Neural progenitor cell (in vitro differentiated cells): ENCODE results near the gene IL16. TPM values are rescaled to one million over a fixed set of nuclear protein-coding genes. Genes with fewer than 3 reads are reported as not detected.

Experiments
- DNase-seq: peaks from one replicate; pipeline ENCODE4 v3.0.0-alpha.2; 2016; ENCODE audit warnings: low spot score
- H2AFZ ChIP-seq: fragments of 200-600 bp; sonication (generic); replicated peaks from 2 replicates; pipeline ENCODE4 v1.6.1; 2016; ENCODE audit warnings: antibody characterized with exemption
- H3F3A ChIP-seq: fragments of 200-600 bp; sonication (generic); 2 replicates; pipeline ENCODE4 v1.6.1; 2016; ENCODE audit warnings: antibody characterized with exemption, low read depth
- H3K27ac ChIP-seq: fragments of 200-600 bp; sonication (generic); 2 replicates; pipeline ENCODE4 v1.5.1; 2016; ENCODE audit warnings: mild to moderate bottlenecking
- H3K27me3 ChIP-seq: fragments of 200-600 bp; sonication (generic); 2 replicates; pipeline ENCODE4 v1.6.1; 2016; ENCODE audit warnings: mild to moderate bottlenecking, moderate library complexity
- H3K36me3 ChIP-seq: fragments of 200-600 bp; sonication (generic); 2 replicates; pipeline ENCODE4 v1.5.1; 2016
- H3K4me1 ChIP-seq: fragments of 200-600 bp; sonication (generic); 2 replicates; pipeline ENCODE4 v1.6.1; 2016; ENCODE audit warnings: mixed run types
- H3K4me2 ChIP-seq: fragments of 200-600 bp; sonication (generic); 2 replicates; pipeline ENCODE4 v1.6.1; 2016
- H3K4me3 ChIP-seq: fragments of 200-600 bp; sonication (generic); 2 replicates; pipeline ENCODE4 v1.5.1; 2016
- H3K79me2 ChIP-seq: fragments of 200-600 bp; sonication (generic); 2 replicates; pipeline ENCODE4 v1.6.1; 2016; ENCODE audit warnings: low read depth
- H3K9ac ChIP-seq: fragments of 200-600 bp; sonication (generic); 2 replicates; pipeline ENCODE4 v1.6.1; 2016
- H3K9me3 ChIP-seq: fragments of 200-600 bp; sonication (generic); 2 replicates; pipeline ENCODE4 v1.5.1; 2016; ENCODE audit warnings: low read depth
- H4K20me1 ChIP-seq: fragments of 200-600 bp; sonication (generic); 2 replicates; pipeline ENCODE4 v1.6.1; 2016; ENCODE audit warnings: low read depth
- H3K27ac Mint-ChIP-seq: 3 replicates; pipeline ENCODE4 v1.8.0; 2021; ENCODE audit warnings: mixed read lengths
- H3K27me3 Mint-ChIP-seq: 2 replicates; pipeline ENCODE4 v1.8.0; 2022; ENCODE audit warnings: low read depth, mild to moderate bottlenecking, inconsistent platforms, moderate library complexity, mixed read lengths; ENCODE audit not compliant: insufficient read depth
- H3K36me3 Mint-ChIP-seq: 3 replicates; pipeline ENCODE4 v1.8.0; 2021; ENCODE audit warnings: mixed read lengths
- H3K4me1 Mint-ChIP-seq: 3 replicates; pipeline ENCODE4 v1.8.0; 2021; ENCODE audit warnings: mixed read lengths
- H3K4me3 Mint-ChIP-seq: 3 replicates; pipeline ENCODE4 v1.8.0; 2021; ENCODE audit warnings: mild to moderate bottlenecking, moderate library complexity, mixed read lengths
- H3K9me3 Mint-ChIP-seq: 3 replicates; pipeline ENCODE4 v1.8.0; 2020; ENCODE audit warnings: mixed read lengths
- EZH2 ChIP-seq: fragments of 200-600 bp; sonication (generic); IDR thresholded peaks from 2 replicates; pipeline ENCODE4 v1.6.1; 2017; ENCODE audit warnings: antibody characterized with exemption, mild to moderate bottlenecking, moderate library complexity
- EZH2phosphoT487 ChIP-seq: fragments of 200-600 bp; sonication (generic); IDR thresholded peaks from 2 replicates; pipeline ENCODE4 v1.6.1; 2017; ENCODE audit warnings: antibody characterized with exemption
- total RNA-seq: library from RNA; depleted of rRNA; stranded (reverse); fragments of >200 nt; gene quantifications from 2 replicates; pipeline ENCODE4 v1.2.3, GENCODE V29; 2015; ENCODE audit warnings: low replicate concordance
- TF ChIP-seq, protein P1 (sequence below): fragments of 200-600 bp; sonication (generic); IDR thresholded peaks from 2 replicates; pipeline ENCODE4 v1.5.1; 2017; ENCODE audit warnings: antibody characterized with exemption, mild to moderate bottlenecking

IL16 gene
- total RNA-seq, 1 donor from 2014 or later, result not detected

DNA sequence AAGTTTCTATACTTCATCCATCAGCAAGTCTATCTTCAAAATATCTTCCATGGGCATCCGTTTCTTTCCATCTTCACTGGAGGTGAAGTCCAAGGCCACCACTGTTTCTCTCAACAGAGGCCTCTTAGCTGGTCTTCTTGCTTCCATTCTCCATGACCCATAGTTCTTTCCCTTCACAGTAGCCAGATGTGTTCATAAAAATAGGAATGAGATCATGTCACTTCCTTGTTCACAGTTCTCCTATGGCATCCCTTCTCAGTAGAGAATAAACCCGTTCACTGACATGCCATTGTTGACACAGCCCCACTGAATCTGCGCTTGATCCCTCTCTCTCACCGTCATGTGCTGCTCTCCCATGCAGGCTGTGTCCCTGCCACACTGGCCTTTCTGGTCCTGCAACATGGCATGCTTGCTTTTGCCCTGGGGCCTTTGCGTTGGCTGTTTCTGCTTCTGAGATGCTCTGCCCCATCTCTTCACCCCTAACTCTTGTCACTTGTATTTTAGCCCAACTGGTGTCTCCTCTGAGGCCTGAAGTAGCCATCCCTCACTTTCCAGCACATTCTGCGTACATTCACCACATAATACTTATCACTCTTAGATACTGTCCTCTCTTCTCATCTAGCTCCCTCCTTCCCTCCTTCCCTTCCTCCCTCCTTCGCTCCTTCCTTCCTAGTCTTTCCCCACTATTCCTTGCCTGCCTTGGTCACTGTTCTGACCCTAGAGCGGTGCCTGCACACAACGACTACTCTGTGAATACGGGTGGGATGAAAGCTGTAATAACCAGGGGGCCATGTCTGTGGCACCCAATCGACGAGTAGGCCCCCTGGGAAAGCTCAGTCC lies 85.3 kb downstream of the IL16 start:
- Histone ChIP-seq H3K9ac (no peak overlapping the region), H3K36me3 (no peaks in the 10 kb centered on the region), H3K79me2 (no peaks in the 10 kb centered on the region), H3K27ac (no peak overlapping the region), H4K20me1 (no peaks in the 10 kb centered on the region), H3K27me3 (no peaks in the 10 kb centered on the region), H3K9me3 (no peaks in the 10 kb centered on the region), H2AFZ (no peak overlapping the region), H3F3A (no peaks in the 10 kb centered on the region), H3K4me1 (no peaks in the 10 kb centered on the region), H3K4me3 (no peak overlapping the region), H3K4me2 (no peak overlapping the region)
- TF ChIP-seq EZH2, result no peak
- TF ChIP-seq, protein P1, sequence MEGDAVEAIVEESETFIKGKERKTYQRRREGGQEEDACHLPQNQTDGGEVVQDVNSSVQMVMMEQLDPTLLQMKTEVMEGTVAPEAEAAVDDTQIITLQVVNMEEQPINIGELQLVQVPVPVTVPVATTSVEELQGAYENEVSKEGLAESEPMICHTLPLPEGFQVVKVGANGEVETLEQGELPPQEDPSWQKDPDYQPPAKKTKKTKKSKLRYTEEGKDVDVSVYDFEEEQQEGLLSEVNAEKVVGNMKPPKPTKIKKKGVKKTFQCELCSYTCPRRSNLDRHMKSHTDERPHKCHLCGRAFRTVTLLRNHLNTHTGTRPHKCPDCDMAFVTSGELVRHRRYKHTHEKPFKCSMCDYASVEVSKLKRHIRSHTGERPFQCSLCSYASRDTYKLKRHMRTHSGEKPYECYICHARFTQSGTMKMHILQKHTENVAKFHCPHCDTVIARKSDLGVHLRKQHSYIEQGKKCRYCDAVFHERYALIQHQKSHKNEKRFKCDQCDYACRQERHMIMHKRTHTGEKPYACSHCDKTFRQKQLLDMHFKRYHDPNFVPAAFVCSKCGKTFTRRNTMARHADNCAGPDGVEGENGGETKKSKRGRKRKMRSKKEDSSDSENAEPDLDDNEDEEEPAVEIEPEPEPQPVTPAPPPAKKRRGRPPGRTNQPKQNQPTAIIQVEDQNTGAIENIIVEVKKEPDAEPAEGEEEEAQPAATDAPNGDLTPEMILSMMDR, result no peak
- no peak for TF ChIP-seq EZH2phosphoT487
- H3K36me3 Mint-ChIP-seq, result no peaks in the 10 kb centered on the region
- no peak overlapping the region for H3K4me3 Mint-ChIP-seq
- no peaks in the 10 kb centered on the region for H3K4me1 Mint-ChIP-seq
- H3K9me3 Mint-ChIP-seq, result peaks cover 7% of the 10 kb centered on the region
- peaks cover 10% of the 10 kb centered on the region for H3K27me3 Mint-ChIP-seq
- no peak for DNase-seq
- H3K27ac Mint-ChIP-seq, result no peak overlapping the region

DNA sequence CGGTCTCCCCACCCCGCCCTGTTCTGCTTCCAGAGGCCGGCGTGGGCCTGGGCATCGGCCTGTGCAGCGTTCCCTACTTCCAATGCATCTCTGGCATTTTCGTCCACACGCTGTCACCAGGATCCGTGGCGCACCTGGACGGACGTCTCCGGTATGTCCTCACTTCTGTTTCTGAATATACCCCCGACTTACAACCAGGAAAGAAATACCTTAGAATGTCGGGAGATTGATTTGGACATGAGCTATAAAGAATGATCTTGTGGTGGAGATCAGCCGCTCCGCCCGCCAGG lies 85.9 kb downstream of the IL16 start:
- no peak overlapping the region for H3K9ac ChIP-seq
- no peaks in the 10 kb centered on the region for H3K27me3 ChIP-seq
- no peaks in the 10 kb centered on the region for H3F3A ChIP-seq
- H3K79me2 ChIP-seq, result no peaks in the 10 kb centered on the region
- no peak overlapping the region for H3K4me2 ChIP-seq
- no peak for DNase-seq
- Mint-ChIP-seq H3K36me3 (no peaks in the 10 kb centered on the region), H3K9me3 (peaks cover 4% of the 10 kb centered on the region), H3K4me3 (no peak overlapping the region), H3K4me1 (no peaks in the 10 kb centered on the region), H3K27ac (no peak overlapping the region), H3K27me3 (peaks cover 8% of the 10 kb centered on the region)
- H3K9me3 ChIP-seq, result no peaks in the 10 kb centered on the region
- no peak overlapping the region for H3K27ac ChIP-seq
- no peaks in the 10 kb centered on the region for H3K36me3 ChIP-seq
- no peak overlapping the region for H2AFZ ChIP-seq
- H3K4me3 ChIP-seq, result no peak overlapping the region
- H3K4me1 ChIP-seq, result no peaks in the 10 kb centered on the region
- no peaks in the 10 kb centered on the region for H4K20me1 ChIP-seq
- no peak for TF ChIP-seq EZH2
- TF ChIP-seq, protein P1, result no peak
- TF ChIP-seq EZH2phosphoT487, result no peak

GRCh38 chr15:81282911-81283310 lies 86.2 kb downstream of the IL16 start:
- Histone ChIP-seq H2AFZ (no peak overlapping the region), H3K36me3 (no peaks in the 10 kb centered on the region), H3F3A (no peaks in the 10 kb centered on the region), H3K9ac (no peak overlapping the region), H3K4me2 (no peak overlapping the region), H3K9me3 (no peaks in the 10 kb centered on the region), H3K79me2 (no peaks in the 10 kb centered on the region), H3K4me1 (no peaks in the 10 kb centered on the region), H3K4me3 (no peak overlapping the region), H3K27me3 (no peaks in the 10 kb centered on the region), H4K20me1 (no peaks in the 10 kb centered on the region), H3K27ac (no peak overlapping the region)
- peaks cover 7% of the 10 kb centered on the region for H3K27me3 Mint-ChIP-seq
- H3K4me3 Mint-ChIP-seq, result no peak overlapping the region
- H3K9me3 Mint-ChIP-seq, result peaks cover 2% of the 10 kb centered on the region
- no peaks in the 10 kb centered on the region for H3K36me3 Mint-ChIP-seq
- no peak overlapping the region for H3K27ac Mint-ChIP-seq
- H3K4me1 Mint-ChIP-seq, result no peaks in the 10 kb centered on the region
- TF ChIP-seq EZH2, result no peak
- TF ChIP-seq, protein P1, result no peak
- no peak for TF ChIP-seq EZH2phosphoT487
- DNase-seq, result no peak
